Measurements from ENCODE around the gene TSG101.

The TSG101 gene

DNA sequence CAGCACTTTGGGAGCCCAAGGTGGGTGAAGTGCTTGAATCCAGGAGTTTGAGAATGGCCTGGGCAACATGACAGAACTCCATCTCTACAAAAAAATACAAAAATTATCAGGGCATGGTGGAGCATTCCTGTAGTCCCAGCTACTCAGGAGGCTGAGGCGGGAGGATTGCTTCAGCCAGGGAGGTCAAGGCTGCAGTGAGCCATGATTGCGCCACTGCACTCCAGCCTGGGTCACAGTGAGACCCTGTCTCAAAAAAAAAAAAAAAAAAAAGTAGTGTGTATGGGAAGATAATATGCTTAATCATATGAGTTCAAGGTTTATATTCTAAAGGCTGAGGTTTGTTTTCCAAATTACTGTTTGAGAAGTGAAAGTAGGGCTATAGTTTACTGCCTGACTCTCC, 60.3 kb downstream of the TSG101 start:
- Histone ChIP-seq H3K27ac (ENCODE audit: extremely low read depth, low read depth, low read length) (no peak overlapping the region), H3K9me3 (ENCODE audit: control insufficient read depth, insufficient read depth, low read depth, low read length) (no peaks in the 10 kb centered on the region), H3K4me1 (ENCODE audit: control insufficient read depth, insufficient read depth, low read length) (no peaks in the 10 kb centered on the region), H3K36me3 (ENCODE audit: control insufficient read depth in 2 of 2, insufficient read depth in 1 of 2, low read length in 2 of 2) (peaks cover 0 to 3% of the 10 kb centered on the region in 2 experiments; a peak in 1 of 3 replicates), H3K4me3 (ENCODE audit: low read depth, low read length) (no peak overlapping the region)
- POLR2A ChIA-PET: no interaction called here
- no peak for TF ChIP-seq ZNF629 (tag by site-specific recombination; IDR thresholded peaks at IDR 0.05)
- TF ChIP-seq ZFP69B (tag by site-specific recombination; IDR thresholded peaks at IDR 0.05): no peak
- TF ChIP-seq ZNF133 (tag by site-specific recombination; IDR thresholded peaks at IDR 0.05): no peak
- no peak for TF ChIP-seq ZNF138 (tag by site-specific recombination; IDR thresholded peaks at IDR 0.05; ENCODE audit: borderline replicate concordance)
- TF ChIP-seq, protein P1, sequence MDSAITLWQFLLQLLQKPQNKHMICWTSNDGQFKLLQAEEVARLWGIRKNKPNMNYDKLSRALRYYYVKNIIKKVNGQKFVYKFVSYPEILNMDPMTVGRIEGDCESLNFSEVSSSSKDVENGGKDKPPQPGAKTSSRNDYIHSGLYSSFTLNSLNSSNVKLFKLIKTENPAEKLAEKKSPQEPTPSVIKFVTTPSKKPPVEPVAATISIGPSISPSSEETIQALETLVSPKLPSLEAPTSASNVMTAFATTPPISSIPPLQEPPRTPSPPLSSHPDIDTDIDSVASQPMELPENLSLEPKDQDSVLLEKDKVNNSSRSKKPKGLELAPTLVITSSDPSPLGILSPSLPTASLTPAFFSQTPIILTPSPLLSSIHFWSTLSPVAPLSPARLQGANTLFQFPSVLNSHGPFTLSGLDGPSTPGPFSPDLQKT (IDR thresholded peaks at IDR 0.05; ENCODE audit: borderline replicate concordance, low read depth, low read length): no peak
- no peak for TF ChIP-seq TCF7L2 (IDR thresholded peaks at IDR 0.05; ENCODE audit: borderline replicate concordance, low read depth, low read length)
- no peak for TF ChIP-seq RBAK (tag by site-specific recombination; IDR thresholded peaks at IDR 0.05)
- TF ChIP-seq, protein P2, sequence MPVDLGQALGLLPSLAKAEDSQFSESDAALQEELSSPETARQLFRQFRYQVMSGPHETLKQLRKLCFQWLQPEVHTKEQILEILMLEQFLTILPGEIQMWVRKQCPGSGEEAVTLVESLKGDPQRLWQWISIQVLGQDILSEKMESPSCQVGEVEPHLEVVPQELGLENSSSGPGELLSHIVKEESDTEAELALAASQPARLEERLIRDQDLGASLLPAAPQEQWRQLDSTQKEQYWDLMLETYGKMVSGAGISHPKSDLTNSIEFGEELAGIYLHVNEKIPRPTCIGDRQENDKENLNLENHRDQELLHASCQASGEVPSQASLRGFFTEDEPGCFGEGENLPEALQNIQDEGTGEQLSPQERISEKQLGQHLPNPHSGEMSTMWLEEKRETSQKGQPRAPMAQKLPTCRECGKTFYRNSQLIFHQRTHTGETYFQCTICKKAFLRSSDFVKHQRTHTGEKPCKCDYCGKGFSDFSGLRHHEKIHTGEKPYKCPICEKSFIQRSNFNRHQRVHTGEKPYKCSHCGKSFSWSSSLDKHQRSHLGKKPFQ (tag by site-specific recombination; IDR thresholded peaks at IDR 0.05): no peak
- CTCF ChIA-PET: no interaction called here

DNA sequence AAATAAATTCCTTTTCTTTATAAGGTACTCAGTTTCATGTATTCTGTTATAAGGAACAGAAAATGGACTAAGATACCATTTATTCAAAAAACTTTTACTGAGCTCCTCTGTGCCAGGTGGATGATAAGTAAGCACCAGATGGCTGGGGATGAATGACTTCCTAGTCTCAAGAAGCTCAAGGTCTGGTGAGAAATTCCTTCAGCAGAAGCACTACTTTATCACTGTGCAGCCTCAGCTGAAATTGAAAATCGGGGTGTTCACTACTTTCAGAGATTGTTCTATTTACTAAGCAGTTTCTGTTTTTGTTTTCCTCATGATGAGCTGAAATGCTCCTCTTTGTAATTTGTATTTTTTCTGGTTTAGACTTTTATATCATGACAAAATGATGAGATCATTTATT, 63.3 kb downstream of the TSG101 start:
- CTCF ChIA-PET: interaction anchor here (0.7 to 1.0 kb wide), 2 partner anchors 30 to 340 kb away, joined by 3 read pairs; no protein-coding TSS in a partner anchor
- POLR2A ChIA-PET: no interaction called here
- TF ChIP-seq ZFP69B (tag by site-specific recombination; IDR thresholded peaks at IDR 0.05) (no peak), ZNF404 (tag by site-specific recombination; IDR thresholded peaks at IDR 0.05) (no peak), ZNF138 (tag by site-specific recombination; IDR thresholded peaks at IDR 0.05; ENCODE audit: borderline replicate concordance) (no peak)
- TF ChIP-seq, protein P3, sequence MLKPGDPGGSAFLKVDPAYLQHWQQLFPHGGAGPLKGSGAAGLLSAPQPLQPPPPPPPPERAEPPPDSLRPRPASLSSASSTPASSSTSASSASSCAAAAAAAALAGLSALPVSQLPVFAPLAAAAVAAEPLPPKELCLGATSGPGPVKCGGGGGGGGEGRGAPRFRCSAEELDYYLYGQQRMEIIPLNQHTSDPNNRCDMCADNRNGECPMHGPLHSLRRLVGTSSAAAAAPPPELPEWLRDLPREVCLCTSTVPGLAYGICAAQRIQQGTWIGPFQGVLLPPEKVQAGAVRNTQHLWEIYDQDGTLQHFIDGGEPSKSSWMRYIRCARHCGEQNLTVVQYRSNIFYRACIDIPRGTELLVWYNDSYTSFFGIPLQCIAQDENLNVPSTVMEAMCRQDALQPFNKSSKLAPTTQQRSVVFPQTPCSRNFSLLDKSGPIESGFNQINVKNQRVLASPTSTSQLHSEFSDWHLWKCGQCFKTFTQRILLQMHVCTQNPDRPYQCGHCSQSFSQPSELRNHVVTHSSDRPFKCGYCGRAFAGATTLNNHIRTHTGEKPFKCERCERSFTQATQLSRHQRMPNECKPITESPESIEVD (tag by site-specific recombination; IDR thresholded peaks at IDR 0.05): no peak
- TF ChIP-seq, protein P4, sequence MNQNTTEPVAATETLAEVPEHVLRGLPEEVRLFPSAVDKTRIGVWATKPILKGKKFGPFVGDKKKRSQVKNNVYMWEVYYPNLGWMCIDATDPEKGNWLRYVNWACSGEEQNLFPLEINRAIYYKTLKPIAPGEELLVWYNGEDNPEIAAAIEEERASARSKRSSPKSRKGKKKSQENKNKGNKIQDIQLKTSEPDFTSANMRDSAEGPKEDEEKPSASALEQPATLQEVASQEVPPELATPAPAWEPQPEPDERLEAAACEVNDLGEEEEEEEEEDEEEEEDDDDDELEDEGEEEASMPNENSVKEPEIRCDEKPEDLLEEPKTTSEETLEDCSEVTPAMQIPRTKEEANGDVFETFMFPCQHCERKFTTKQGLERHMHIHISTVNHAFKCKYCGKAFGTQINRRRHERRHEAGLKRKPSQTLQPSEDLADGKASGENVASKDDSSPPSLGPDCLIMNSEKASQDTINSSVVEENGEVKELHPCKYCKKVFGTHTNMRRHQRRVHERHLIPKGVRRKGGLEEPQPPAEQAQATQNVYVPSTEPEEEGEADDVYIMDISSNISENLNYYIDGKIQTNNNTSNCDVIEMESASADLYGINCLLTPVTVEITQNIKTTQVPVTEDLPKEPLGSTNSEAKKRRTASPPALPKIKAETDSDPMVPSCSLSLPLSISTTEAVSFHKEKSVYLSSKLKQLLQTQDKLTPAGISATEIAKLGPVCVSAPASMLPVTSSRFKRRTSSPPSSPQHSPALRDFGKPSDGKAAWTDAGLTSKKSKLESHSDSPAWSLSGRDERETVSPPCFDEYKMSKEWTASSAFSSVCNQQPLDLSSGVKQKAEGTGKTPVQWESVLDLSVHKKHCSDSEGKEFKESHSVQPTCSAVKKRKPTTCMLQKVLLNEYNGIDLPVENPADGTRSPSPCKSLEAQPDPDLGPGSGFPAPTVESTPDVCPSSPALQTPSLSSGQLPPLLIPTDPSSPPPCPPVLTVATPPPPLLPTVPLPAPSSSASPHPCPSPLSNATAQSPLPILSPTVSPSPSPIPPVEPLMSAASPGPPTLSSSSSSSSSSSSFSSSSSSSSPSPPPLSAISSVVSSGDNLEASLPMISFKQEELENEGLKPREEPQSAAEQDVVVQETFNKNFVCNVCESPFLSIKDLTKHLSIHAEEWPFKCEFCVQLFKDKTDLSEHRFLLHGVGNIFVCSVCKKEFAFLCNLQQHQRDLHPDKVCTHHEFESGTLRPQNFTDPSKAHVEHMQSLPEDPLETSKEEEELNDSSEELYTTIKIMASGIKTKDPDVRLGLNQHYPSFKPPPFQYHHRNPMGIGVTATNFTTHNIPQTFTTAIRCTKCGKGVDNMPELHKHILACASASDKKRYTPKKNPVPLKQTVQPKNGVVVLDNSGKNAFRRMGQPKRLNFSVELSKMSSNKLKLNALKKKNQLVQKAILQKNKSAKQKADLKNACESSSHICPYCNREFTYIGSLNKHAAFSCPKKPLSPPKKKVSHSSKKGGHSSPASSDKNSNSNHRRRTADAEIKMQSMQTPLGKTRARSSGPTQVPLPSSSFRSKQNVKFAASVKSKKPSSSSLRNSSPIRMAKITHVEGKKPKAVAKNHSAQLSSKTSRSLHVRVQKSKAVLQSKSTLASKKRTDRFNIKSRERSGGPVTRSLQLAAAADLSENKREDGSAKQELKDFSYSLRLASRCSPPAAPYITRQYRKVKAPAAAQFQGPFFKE (tag by site-specific recombination; IDR thresholded peaks at IDR 0.05; ENCODE audit: borderline replicate concordance): no peak
- TF ChIP-seq, protein P5, sequence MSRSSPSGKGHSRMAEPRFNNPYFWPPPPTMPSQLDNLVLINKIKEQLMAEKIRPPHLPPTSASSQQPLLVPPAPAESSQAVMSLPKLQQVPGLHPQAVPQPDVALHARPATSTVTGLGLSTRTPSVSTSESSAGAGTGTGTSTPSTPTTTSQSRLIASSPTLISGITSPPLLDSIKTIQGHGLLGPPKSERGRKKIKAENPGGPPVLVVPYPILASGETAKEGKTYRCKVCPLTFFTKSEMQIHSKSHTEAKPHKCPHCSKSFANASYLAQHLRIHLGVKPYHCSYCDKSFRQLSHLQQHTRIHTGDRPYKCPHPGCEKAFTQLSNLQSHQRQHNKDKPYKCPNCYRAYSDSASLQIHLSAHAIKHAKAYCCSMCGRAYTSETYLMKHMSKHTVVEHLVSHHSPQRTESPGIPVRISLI (tag by site-specific recombination; IDR thresholded peaks at IDR 0.05): no peak
- TF ChIP-seq, protein P6, sequence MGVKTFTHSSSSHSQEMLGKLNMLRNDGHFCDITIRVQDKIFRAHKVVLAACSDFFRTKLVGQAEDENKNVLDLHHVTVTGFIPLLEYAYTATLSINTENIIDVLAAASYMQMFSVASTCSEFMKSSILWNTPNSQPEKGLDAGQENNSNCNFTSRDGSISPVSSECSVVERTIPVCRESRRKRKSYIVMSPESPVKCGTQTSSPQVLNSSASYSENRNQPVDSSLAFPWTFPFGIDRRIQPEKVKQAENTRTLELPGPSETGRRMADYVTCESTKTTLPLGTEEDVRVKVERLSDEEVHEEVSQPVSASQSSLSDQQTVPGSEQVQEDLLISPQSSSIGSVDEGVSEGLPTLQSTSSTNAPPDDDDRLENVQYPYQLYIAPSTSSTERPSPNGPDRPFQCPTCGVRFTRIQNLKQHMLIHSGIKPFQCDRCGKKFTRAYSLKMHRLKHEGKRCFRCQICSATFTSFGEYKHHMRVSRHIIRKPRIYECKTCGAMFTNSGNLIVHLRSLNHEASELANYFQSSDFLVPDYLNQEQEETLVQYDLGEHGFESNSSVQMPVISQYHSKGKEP (tag by site-specific recombination; IDR thresholded peaks at IDR 0.05): no peak
- TF ChIP-seq, protein P7, sequence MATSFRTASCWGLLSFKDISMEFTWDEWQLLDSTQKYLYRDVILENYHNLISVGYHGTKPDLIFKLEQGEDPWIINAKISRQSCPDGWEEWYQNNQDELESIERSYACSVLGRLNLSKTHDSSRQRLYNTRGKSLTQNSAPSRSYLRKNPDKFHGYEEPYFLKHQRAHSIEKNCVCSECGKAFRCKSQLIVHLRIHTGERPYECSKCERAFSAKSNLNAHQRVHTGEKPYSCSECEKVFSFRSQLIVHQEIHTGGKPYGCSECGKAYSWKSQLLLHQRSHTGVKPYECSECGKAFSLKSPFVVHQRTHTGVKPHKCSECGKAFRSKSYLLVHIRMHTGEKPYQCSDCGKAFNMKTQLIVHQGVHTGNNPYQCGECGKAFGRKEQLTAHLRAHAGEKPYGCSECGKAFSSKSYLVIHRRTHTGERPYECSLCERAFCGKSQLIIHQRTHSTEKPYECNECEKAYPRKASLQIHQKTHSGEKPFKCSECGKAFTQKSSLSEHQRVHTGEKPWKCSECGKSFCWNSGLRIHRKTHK (tag by site-specific recombination; IDR thresholded peaks at IDR 0.05): no peak
- TF ChIP-seq, protein P8, sequence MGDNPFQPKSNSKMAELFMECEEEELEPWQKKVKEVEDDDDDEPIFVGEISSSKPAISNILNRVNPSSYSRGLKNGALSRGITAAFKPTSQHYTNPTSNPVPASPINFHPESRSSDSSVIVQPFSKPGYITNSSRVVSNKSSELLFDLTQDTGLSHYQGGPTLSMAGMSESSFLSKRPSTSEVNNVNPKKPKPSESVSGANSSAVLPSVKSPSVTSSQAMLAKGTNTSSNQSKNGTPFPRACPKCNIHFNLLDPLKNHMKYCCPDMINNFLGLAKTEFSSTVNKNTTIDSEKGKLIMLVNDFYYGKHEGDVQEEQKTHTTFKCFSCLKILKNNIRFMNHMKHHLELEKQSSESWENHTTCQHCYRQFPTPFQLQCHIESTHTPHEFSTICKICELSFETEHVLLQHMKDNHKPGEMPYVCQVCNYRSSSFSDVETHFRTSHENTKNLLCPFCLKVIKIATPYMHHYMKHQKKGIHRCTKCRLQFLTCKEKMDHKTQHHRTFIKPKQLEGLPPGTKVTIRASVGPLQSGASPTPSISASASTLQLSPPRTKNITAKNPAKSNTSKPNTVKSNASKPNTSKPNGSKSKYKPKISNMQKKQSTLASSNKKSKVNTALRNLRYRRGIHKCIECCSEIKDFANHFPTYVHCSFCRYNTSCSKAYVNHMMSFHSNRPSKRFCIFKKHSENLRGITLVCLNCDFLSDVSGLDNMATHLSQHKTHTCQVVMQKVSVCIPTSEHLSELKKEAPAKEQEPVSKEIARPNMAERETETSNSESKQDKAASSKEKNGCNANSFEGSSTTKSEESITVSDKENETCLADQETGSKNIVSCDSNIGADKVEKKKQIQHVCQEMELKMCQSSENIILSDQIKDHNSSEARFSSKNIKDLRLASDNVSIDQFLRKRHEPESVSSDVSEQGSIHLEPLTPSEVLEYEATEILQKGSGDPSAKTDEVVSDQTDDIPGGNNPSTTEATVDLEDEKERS (tag by site-specific recombination; IDR thresholded peaks at IDR 0.05): no peak

More for the DNA sequence above, 63.3 kb downstream of the TSG101 start:
- Histone ChIP-seq H3K4me3 (ENCODE audit: low read depth, low read length) (no peak overlapping the region), H3K36me3 (ENCODE audit: control insufficient read depth in 2 of 2, insufficient read depth in 1 of 2, low read length in 2 of 2) (no peaks in the 10 kb centered on the region), H3K4me1 (ENCODE audit: control insufficient read depth, insufficient read depth, low read length) (no peaks in the 10 kb centered on the region), H3K27ac (ENCODE audit: extremely low read depth, low read depth, low read length) (no peak overlapping the region), H3K9me3 (ENCODE audit: control insufficient read depth, insufficient read depth, low read depth, low read length) (no peaks in the 10 kb centered on the region)
